HG03571 (cell line): ENCODE results near the gene SLC2A6.

Experiments used
- ATAC-seq: cut with Tn5 transposase; IDR thresholded peaks from one replicate; pipeline ENCODE4 v1.9.1; 2021; ENCODE audit not compliant: unreplicated experiment

SLC2A6 gene

DNA sequence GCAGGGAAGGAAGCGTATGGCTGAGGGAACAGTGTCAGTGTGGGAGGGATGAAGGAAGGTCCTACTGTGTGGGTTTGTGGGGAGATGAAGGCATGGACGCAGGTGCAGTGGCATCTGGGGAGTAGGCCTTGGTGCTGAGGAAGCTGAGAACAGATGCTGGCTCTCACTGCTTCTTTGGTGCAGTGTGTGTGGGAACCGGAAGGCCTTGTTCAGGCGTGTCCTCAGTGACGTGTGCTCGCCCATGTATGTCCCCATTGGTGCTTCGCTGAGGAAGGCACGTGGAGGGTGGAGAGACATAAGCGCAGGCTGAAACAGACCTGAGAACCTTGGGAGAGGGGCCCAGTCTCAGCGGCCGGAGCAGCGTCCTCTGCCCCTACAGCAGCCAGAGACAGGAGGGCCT, 38.0 kb downstream of the SLC2A6 start:
- ATAC-seq: no peak

DNA sequence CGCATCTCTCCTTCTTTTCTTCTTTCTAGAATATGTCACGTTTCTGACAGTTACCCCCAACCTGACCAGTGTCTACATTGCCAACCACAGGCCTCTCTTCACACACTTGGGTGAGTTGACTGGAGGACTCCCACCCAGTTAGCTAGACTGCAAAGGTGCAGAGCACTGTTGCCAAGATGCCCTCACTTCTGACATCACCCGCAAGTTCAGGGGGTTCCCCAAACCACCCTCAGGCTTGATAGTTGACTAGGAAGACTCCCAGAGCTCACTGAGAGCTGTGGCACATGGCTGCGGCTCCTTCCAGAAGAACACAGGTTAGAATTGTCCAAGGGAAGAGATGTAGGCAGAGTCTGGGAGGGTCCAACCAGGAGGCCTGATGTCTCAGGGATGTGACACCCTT, 39.6 kb downstream of the SLC2A6 start:
- ATAC-seq: no peak

GRCh38 chr9:133437753-133438531, 41.0 kb downstream of the SLC2A6 start:
- ATAC-seq: no peak

- no peak for ATAC-seq
Measured at GRCh38 chr9:133436681-133437080, 42.2 kb downstream of the SLC2A6 start.

GRCh38 chr9:133433351-133433843, 45.5 kb downstream of the SLC2A6 start:
- ATAC-seq: no peak

- no peak for ATAC-seq
Measured at GRCh38 chr9:133430244-133430643, 48.7 kb downstream of the SLC2A6 start.

- ATAC-seq: no peak
Measured at GRCh38 chr9:133429641-133430161, 49.2 kb downstream of the SLC2A6 start.

DNA sequence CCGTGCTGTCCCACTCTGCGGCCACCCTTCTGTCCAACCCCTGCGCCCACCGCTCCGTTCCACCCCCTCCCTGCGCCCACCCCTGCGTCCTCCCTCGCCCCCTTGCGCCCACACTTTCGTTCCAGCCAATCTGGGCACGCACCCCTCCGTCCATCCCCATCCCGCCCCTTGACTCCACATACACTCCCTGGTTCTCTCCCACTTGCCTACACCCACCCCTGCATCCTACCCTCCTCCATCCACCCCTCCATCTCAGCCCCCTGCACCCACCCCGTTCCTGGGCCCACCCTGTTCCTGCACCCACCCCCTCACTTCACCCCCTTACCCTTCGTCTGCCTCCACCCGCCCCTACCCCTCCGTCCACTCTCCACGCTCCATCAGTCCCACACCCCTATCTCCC, 49.7 kb downstream of the SLC2A6 start:
- ATAC-seq: no peak

DNA sequence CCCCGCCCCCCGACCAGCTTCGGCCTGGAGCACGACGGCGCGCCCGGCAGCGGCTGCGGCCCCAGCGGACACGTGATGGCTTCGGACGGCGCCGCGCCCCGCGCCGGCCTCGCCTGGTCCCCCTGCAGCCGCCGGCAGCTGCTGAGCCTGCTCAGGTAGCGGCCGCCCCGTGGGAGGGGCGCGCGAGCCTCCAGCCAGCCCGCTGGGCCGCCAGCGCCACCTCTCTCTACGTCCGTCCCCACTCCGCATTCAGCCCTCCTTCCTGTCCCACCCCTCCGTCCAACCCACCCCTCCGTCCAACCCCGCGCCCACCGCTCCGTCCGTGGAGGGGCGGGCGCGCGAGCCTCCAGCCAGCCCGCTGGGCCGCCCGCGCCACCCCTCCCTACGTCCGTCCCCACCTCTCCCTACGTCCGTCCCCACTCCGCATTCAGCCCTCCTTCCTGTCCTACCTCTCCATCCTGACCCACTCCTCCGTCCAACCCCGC, 50.2 kb downstream of the SLC2A6 start:
- ATAC-seq: no peak

DNA sequence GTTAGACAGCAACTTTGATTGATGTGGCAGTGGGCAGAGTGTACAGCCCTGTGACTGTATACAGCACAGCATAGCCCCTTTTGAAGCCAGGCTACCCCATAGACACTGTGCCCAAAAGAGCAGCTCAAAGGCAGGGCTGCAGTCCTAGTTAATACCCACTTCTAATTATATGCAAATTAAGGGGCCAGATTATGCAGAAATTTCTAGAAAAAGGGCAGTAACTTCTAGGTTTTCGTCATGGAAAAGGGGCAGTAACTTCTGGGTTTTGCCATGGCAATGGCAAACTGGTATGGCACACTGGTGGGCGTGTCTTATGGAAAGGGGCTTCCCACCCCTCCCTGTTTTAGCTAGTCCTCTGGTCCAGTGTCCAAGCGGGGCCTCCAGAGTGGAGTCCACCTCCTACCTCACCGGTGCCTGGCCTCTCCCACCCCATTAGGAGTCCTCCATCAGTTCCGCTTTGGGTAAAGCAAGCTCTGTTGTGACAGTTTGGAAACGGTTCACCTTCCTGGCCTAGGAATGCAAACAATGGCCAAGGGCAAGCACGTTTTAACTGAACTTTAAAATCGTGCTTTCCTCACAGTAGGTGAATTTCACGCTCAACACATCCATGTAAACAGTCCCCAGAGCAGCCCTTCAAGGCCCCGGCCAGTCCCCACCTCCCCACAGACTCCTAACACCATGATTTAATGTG, 51.1 kb downstream of the SLC2A6 start:
- ATAC-seq: no peak

GRCh38 chr9:133426011-133426410, 52.9 kb downstream of the SLC2A6 start:
- no peak for ATAC-seq

DNA sequence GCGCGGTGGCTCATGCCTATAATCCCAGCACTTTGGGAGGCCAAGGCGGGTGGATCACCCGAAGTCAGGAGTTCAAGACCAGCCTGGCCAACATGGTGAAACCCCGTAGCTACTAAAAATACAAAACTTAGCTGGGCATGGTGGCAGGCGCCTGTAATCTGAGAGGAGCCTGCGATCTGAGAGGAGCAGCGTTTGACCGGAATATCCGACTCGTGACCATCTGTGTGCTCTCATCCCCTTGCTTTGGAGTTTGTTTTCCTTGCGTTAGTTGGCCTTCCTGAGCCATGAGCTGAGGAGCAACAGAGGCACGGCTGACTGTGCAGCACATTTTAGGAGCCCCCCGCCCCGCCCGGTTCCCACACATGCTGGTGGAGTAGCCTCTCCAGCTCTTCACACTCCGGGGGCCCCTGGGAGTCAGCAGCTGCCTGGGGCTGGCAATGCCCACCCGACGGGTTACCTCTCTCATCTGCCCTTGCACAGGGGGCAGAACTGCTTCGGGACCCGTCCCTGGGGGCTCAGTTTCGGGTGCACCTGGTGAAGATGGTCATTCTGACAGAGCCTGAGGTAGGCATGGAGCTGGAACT, 53.8 kb downstream of the SLC2A6 start:
- ATAC-seq: no peak

GRCh38 chr9:133424187-133424586, 54.7 kb downstream of the SLC2A6 start:
- no peak for ATAC-seq

DNA sequence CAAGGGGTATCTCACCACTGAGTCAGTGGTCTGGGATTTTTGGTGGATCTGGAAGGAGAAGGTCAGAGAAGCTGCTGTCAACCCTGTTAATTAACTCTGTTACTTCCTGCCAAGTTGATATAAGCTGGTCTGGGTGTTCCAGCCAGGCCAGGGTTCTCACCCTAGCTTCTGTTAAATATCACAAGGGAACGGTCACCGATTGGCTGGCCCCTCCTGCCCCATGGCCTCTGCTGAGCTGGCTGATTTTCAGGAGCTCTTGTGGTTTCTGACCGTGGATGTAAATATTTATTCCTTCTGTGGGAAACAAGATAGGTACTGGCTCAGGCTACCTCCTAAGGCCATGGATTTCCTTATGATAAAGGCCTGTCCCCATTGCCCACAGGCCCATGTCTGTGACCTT, 55.7 kb downstream of the SLC2A6 start:
- no peak for ATAC-seq

GRCh38 chr9:133421615-133422542, 57.0 kb downstream of the SLC2A6 start, which contains the start of gene ADAMTS13:
ADAMTS13 (plus strand) TSS chr9:133422367; CDS start chr9:133422444, 77 bp downstream.
- ATAC-seq: no peak
